PFSK-1 (cell line): ENCODE results near the gene HSD17B12.

ENCODE experiments used
- FOXP2 ChIP-seq: optimal IDR thresholded peaks from 2 replicates; pipeline ENCODE3; 2011; ENCODE audit warnings: borderline replicate concordance, control low read depth, inconsistent platforms; ENCODE audit not compliant: insufficient read depth; ENCODE audit errors: extremely low read length, extremely low read depth
- POLR2AphosphoS5 ChIP-seq: IDR thresholded peaks from 2 replicates; pipeline ENCODE4 v1.6.1; 2012; ENCODE audit warnings: low read depth, mild to moderate bottlenecking, control low read depth, low read length, moderate library complexity
- REST ChIP-seq, 2 experiments: IDR thresholded peaks; 2 replicates each; pipeline versions ENCODE4 v1.6.1 to v1.8.0; 2011 to 2012; ENCODE audit warnings: low read depth in 2 of 2, low read length in 2 of 2, control low read depth in 1 of 2, inconsistent platforms in 1 of 2, mild to moderate bottlenecking in 1 of 2, moderate library complexity in 1 of 2; ENCODE audit not compliant: insufficient read depth in 1 of 2
- SIN3A ChIP-seq: IDR thresholded peaks from 2 replicates; pipeline ENCODE4 v1.6.1; 2012; ENCODE audit warnings: mild to moderate bottlenecking, low read length, moderate library complexity, borderline replicate concordance; ENCODE audit not compliant: insufficient read depth
- TAF1 ChIP-seq: IDR thresholded peaks from 2 replicates; pipeline ENCODE4 v1.6.1; 2012; ENCODE audit warnings: low read length, control low read depth, borderline replicate concordance; ENCODE audit not compliant: insufficient read depth

HSD17B12 gene

DNA sequence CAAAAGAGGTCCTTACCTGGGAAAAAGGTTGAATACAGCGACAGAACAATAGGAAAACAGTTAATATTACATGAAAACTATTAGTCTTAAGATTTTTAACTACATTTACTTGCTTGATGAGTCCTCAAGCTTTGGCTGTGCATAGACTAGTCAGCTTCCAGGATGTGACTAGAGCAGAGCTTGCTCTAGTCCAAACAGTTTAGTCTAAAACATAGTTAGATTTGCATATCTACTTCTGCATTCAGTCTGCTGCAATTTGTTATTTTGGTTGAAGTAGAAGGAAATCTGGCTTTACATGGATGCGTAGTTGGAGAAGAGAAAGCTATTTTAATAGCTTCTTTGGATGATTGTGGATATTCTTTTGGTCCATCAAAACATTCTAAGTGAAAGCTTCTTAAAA, 104.8 kb downstream of the HSD17B12 start:
- TF ChIP-seq TAF1 (no peak), SIN3A (no peak), POLR2AphosphoS5 (no peak), REST (IDR thresholded peaks at IDR 0.05; ENCODE audit: insufficient read depth in 1 of 2, low read depth in 2 of 2, low read length in 2 of 2) (no peak), FOXP2 (no peak)

- TF ChIP-seq FOXP2, result no peak
- no peak for TF ChIP-seq TAF1
- TF ChIP-seq POLR2AphosphoS5, result no peak
- TF ChIP-seq SIN3A, result no peak
- no peak for TF ChIP-seq REST (IDR thresholded peaks at IDR 0.05; ENCODE audit: insufficient read depth in 1 of 2, low read depth in 2 of 2, low read length in 2 of 2)
Measured at GRCh38 chr11:43786016-43786415, 105.5 kb downstream of the HSD17B12 start.

- TF ChIP-seq POLR2AphosphoS5 (no peak), REST (IDR thresholded peaks at IDR 0.05; ENCODE audit: insufficient read depth in 1 of 2, low read depth in 2 of 2, low read length in 2 of 2) (no peak), FOXP2 (no peak), TAF1 (no peak), SIN3A (no peak)
Measured at GRCh38 chr11:43787824-43788223, 107.3 kb downstream of the HSD17B12 start.

GRCh38 chr11:43788421-43788820, 107.9 kb downstream of the HSD17B12 start:
- TF ChIP-seq SIN3A (no peak), REST (IDR thresholded peaks at IDR 0.05; ENCODE audit: insufficient read depth in 1 of 2, low read depth in 2 of 2, low read length in 2 of 2) (no peak), TAF1 (no peak), POLR2AphosphoS5 (no peak), FOXP2 (no peak)

- no peak for TF ChIP-seq REST (IDR thresholded peaks at IDR 0.05; ENCODE audit: insufficient read depth in 1 of 2, low read depth in 2 of 2, low read length in 2 of 2)
- TF ChIP-seq TAF1, result no peak
- TF ChIP-seq SIN3A, result no peak
- no peak for TF ChIP-seq POLR2AphosphoS5
- no peak for TF ChIP-seq FOXP2
Measured at GRCh38 chr11:43789700-43790443, 109.3 kb downstream of the HSD17B12 start.
